K562 (cell line): ENCODE data around the gene UHRF1. TPM values are rescaled to one million over a fixed set of nuclear protein-coding genes. Genes with fewer than 3 reads are reported as not detected.

Source experiments
- BRD4 ChIP-seq: fragments of 200-600 bp; sonication (generic); IDR thresholded peaks from 2 replicates; pipeline ENCODE4 v1.6.1; 2017; ENCODE audit warnings: inconsistent platforms
- CHD2 ChIP-seq: IDR thresholded peaks from 2 replicates; pipeline ENCODE4 v1.6.1; 2011; ENCODE audit warnings: low read depth, low read length
- HEY1 ChIP-seq: fragments of 250-450 bp; sonication (Bioruptor Pico); IDR thresholded peaks from 2 replicates; pipeline ENCODE4 v1.5.0; 2020; ENCODE audit warnings: mild to moderate bottlenecking, moderate library complexity, borderline replicate concordance
- NFATC3 ChIP-seq: fragments of 450-650 bp; IDR thresholded peaks from 2 replicates; pipeline ENCODE4 v1.6.1; 2017; ENCODE audit warnings: mild to moderate bottlenecking
- PHB2 ChIP-seq: fragments of 450-650 bp; IDR thresholded peaks from 2 replicates; pipeline ENCODE4 v1.6.1; 2017; ENCODE audit warnings: low read depth
- PRDM10 ChIP-seq: fragments of 450-650 bp; IDR thresholded peaks from 2 replicates; pipeline ENCODE4 v1.6.1; 2018; ENCODE audit not compliant: partially characterized antibody
- RBM15 ChIP-seq: fragments of 200-400 bp; formaldehyde crosslinking; IDR thresholded peaks from 2 replicates; pipeline ENCODE4 v1.6.1; 2018; ENCODE audit warnings: mild to moderate bottlenecking, low read length, moderate library complexity; ENCODE audit not compliant: insufficient read depth
- SMAD2 ChIP-seq: fragments of 150-350 bp; IDR thresholded peaks from 2 replicates; pipeline ENCODE4 v1.6.1; 2014; ENCODE audit warnings: low read depth, mild to moderate bottlenecking, low read length
- ZBTB8A ChIP-seq: fragments of 450-650 bp; IDR thresholded peaks from 2 replicates; pipeline ENCODE4 v1.6.1; 2018; ENCODE audit warnings: mild to moderate bottlenecking, moderate library complexity; ENCODE audit not compliant: partially characterized antibody
- ZEB2 ChIP-seq: fragments of 450-650 bp; IDR thresholded peaks from 2 replicates; pipeline ENCODE4 v1.6.1; 2016
- ZNF561 ChIP-seq: fragments of 450-650 bp; formaldehyde crosslinking; conservative IDR thresholded peaks from 2 replicates; pipeline ENCODE4 v1.4.0; 2020; ENCODE audit warnings: mild to moderate bottlenecking, moderate library complexity
- polyA plus RNA-seq, 8 experiments: library from polyadenylated mRNA; depleted of rRNA in 4 of 8; stranded (reverse) in 5 of 8; unstranded in 3 of 8; fragments of >200 nt; fragmentation: Nextera tagmentation in 2 of 8; fragmentation: Illumina TruSeq in 1 of 8; extraction: Ambion mirVana in 2 of 8; extraction: Trizol in 1 of 8; gene quantifications; 2 replicates each; pipeline versions ENCODE4 v1.2.1 to v1.2.3, GENCODE V29; 2011 to 2014; ENCODE audit warnings: inconsistent platforms in 1 of 8, missing spikeins in 1 of 8
- total RNA-seq, 7 experiments: library from RNA; depleted of rRNA in 6 of 7; stranded (reverse); fragments of >200 nt in 6 of 7; fragmentation: Illumina TruSeq in 2 of 7; extraction: Trizol in 2 of 7; gene quantifications; 2 replicates each; pipeline versions ENCODE4 v1.2.1 to v1.2.3, GENCODE V29; 2011 to 2021; ENCODE audit warnings: low replicate concordance in 1 of 7
- TF ChIP-seq, protein P1 (sequence below): fragments of 150-350 bp; IDR thresholded peaks from 2 replicates; pipeline ENCODE4 v1.6.1; 2014; ENCODE audit warnings: low read depth, mild to moderate bottlenecking, low read length, borderline replicate concordance
- TF ChIP-seq, protein P2 (sequence below): fragments of 450-650 bp; IDR thresholded peaks from 2 replicates; pipeline ENCODE4 v1.6.1; 2014; ENCODE audit warnings: low read depth, mild to moderate bottlenecking, moderate library complexity, borderline replicate concordance

UHRF1 gene
- total and polyA plus RNA-seq, 9 of the 15 experiments (the other 6 are each of a cell fraction or from before 2014, with no cell fraction given) = 6.0 to 101 (median 30.9) TPM

DNA sequence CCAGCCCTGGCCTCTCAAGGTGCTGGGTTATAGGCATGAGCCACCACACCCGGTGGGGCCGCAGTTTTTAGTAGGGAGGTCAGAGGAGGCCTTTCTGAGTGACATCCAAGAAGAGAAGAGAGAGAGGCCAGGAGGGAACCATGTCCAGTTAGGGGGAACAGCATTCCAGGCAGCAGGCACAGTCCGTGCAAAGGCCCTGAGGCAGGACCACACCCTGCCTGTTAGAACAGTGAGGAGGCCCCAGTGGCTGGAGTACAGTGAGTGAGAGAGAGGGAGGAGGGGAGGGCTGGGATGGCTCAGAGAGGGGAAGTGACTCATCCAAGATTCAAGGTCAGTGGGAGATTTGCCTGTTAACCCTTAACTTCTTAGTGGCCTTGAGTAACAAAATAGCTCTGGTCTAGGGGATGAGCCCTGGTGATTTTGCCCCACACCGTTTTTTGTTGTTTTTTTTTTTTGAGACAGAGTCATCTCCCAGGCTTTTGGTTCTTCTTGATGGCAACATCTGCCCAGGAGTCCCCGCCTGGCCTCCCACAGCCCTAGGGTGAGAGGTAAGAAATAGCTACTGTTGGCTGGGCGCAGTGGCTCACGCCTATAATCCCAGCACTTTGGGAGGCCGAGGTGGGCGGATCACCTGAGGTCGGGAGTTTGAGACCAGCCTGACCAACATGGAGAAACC lies 39.1 kb upstream of the UHRF1 start (continued):
- peak; percentile 93 for TF ChIP-seq PRDM10
- no peak for TF ChIP-seq PHB2
- no peak for TF ChIP-seq HEY1 (CRISPR knock-in tag)
- TF ChIP-seq, protein P1, sequence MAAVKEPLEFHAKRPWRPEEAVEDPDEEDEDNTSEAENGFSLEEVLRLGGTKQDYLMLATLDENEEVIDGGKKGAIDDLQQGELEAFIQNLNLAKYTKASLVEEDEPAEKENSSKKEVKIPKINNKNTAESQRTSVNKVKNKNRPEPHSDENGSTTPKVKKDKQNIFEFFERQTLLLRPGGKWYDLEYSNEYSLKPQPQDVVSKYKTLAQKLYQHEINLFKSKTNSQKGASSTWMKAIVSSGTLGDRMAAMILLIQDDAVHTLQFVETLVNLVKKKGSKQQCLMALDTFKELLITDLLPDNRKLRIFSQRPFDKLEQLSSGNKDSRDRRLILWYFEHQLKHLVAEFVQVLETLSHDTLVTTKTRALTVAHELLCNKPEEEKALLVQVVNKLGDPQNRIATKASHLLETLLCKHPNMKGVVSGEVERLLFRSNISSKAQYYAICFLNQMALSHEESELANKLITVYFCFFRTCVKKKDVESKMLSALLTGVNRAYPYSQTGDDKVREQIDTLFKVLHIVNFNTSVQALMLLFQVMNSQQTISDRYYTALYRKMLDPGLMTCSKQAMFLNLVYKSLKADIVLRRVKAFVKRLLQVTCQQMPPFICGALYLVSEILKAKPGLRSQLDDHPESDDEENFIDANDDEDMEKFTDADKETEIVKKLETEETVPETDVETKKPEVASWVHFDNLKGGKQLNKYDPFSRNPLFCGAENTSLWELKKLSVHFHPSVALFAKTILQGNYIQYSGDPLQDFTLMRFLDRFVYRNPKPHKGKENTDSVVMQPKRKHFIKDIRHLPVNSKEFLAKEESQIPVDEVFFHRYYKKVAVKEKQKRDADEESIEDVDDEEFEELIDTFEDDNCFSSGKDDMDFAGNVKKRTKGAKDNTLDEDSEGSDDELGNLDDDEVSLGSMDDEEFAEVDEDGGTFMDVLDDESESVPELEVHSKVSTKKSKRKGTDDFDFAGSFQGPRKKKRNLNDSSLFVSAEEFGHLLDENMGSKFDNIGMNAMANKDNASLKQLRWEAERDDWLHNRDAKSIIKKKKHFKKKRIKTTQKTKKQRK = no peak
- no peak; the same call in 1 of the 2 replicates for TF ChIP-seq ZEB2
- no peak for TF ChIP-seq ZNF561 (CRISPR knock-in tag)
- TF ChIP-seq NFATC3 = 0 out of 2 replicates have a peak, but pooled peaks have one; percentile 50
- TF ChIP-seq, protein P2, sequence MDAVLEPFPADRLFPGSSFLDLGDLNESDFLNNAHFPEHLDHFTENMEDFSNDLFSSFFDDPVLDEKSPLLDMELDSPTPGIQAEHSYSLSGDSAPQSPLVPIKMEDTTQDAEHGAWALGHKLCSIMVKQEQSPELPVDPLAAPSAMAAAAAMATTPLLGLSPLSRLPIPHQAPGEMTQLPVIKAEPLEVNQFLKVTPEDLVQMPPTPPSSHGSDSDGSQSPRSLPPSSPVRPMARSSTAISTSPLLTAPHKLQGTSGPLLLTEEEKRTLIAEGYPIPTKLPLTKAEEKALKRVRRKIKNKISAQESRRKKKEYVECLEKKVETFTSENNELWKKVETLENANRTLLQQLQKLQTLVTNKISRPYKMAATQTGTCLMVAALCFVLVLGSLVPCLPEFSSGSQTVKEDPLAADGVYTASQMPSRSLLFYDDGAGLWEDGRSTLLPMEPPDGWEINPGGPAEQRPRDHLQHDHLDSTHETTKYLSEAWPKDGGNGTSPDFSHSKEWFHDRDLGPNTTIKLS = no peak
- 0 out of 2 replicates have a peak, but pooled peaks have one; percentile 20 for TF ChIP-seq BRD4
- no peak for TF ChIP-seq ZBTB8A
- no peak for TF ChIP-seq RBM15
- no peak for TF ChIP-seq CHD2
- no peak for TF ChIP-seq SMAD2
